GM23248 (cell line): ENCODE results near the gene LOXHD1.

Experiments
- EZH2 ChIP-seq: fragments of 200-600 bp; sonication (generic); IDR thresholded peaks from 2 replicates; pipeline ENCODE4 v1.6.1; 2018; ENCODE audit warnings: antibody characterized with exemption, mild to moderate bottlenecking; ENCODE audit not compliant: insufficient read depth, poor library complexity, severe bottlenecking
- EZH2phosphoT487 ChIP-seq: fragments of 200-600 bp; sonication (generic); IDR thresholded peaks from 2 replicates; pipeline ENCODE4 v1.6.1; 2018; ENCODE audit warnings: antibody characterized with exemption, moderate library complexity, mild to moderate bottlenecking, low read depth; ENCODE audit not compliant: insufficient read depth

DNA sequence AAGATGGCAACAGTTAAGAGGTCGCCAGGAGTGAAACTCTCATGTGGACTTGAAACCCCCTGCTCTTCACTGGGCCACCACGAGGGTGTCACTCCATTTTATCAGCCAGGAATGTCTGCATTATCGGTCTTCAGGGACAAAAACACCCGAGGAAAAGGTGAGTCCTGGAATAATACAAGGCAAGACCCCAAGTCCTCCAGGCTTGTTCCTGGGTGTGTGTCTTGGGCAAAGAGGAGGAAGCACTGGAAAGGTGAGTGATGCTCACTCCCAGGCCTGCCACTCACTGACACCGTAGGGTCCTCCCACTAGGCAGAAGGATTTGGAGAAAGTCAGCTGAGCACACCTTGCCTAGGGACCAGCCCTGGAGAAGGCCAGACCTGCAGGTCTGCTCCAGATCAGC lies 86.9 kb downstream of the LOXHD1 start:
- TF ChIP-seq EZH2phosphoT487: no peak
- no peak for TF ChIP-seq EZH2
